Nephron (organoid): ENCODE data around the gene ZFP1.
A peak's percentile ranks its signal among the peaks of the same experiment; 100 is the strongest.

Experiments used
- H3K27ac Mint-ChIP-seq, 3 experiments: 2 replicates each; pipeline ENCODE4 v1.8.0; 2020; ENCODE audit warnings: mixed read lengths in 3 of 3, mild to moderate bottlenecking in 2 of 3, moderate library complexity in 1 of 3
- H3K27me3 Mint-ChIP-seq: 2 replicates; pipeline ENCODE4 v1.8.0; 2021; ENCODE audit warnings: low read depth, mild to moderate bottlenecking, moderate library complexity, mixed read lengths
- H3K36me3 Mint-ChIP-seq: 2 replicates; pipeline ENCODE4 v1.8.0; 2020; ENCODE audit warnings: low read depth, mixed read lengths
- H3K4me1 Mint-ChIP-seq: 2 replicates; pipeline ENCODE4 v1.8.0; 2020; ENCODE audit warnings: mixed read lengths
- H3K4me3 Mint-ChIP-seq, 3 experiments: 2 replicates each; pipeline ENCODE4 v1.8.0; 2020; ENCODE audit warnings: mild to moderate bottlenecking in 3 of 3, mixed read lengths in 3 of 3, moderate library complexity in 2 of 3
- H3K9me3 Mint-ChIP-seq: 2 replicates; pipeline ENCODE4 v1.8.0; 2020; ENCODE audit warnings: mixed read lengths
- CTCF ChIP-seq, 3 experiments: fragments of 200-600 bp; sonication (generic); IDR thresholded peaks; one replicate each; pipeline ENCODE4 v1.5.0; 2021; ENCODE audit warnings: antibody characterized with exemption in 3 of 3; ENCODE audit not compliant: unreplicated experiment in 3 of 3

Gene ZFP1

GRCh38 chr16:75138636-75139035 lies 9.7 kb upstream of the ZFP1 start:
- H3K9me3 Mint-ChIP-seq: no peaks in the 10 kb centered on the region
- H3K36me3 Mint-ChIP-seq: no peaks in the 10 kb centered on the region
- H3K27me3 Mint-ChIP-seq: no peaks in the 10 kb centered on the region
- H3K4me1 Mint-ChIP-seq: no peaks in the 10 kb centered on the region
- no peak overlapping the region for H3K4me3 Mint-ChIP-seq
- no peak overlapping the region for H3K27ac Mint-ChIP-seq
- no peak for TF ChIP-seq CTCF (IDR thresholded peaks at IDR 0.05; ENCODE audit: unreplicated experiment in 3 of 3)

- no peak overlapping the region for H3K4me3 Mint-ChIP-seq
- H3K9me3 Mint-ChIP-seq: no peaks in the 10 kb centered on the region
- TF ChIP-seq CTCF (IDR thresholded peaks at IDR 0.05; ENCODE audit: unreplicated experiment in 3 of 3): no peak
- H3K27me3 Mint-ChIP-seq: no peaks in the 10 kb centered on the region
- H3K27ac Mint-ChIP-seq: no peak overlapping the region
- H3K36me3 Mint-ChIP-seq: no peaks in the 10 kb centered on the region
- no peaks in the 10 kb centered on the region for H3K4me1 Mint-ChIP-seq
These were observed 8.8 kb upstream of the ZFP1 start for GRCh38 chr16:75139498-75139897.

- Mint-ChIP-seq H3K9me3 (peaks cover under 1% of the 10 kb centered on the region), H3K27ac (no peak overlapping the region), H3K36me3 (peaks cover 1% of the 10 kb centered on the region), H3K4me1 (peaks cover 1% of the 10 kb centered on the region), H3K4me3 (no peak overlapping the region), H3K27me3 (no peaks in the 10 kb centered on the region)
- no peak for TF ChIP-seq CTCF (IDR thresholded peaks at IDR 0.05; ENCODE audit: unreplicated experiment in 3 of 3)
These were observed 4.4 kb upstream of the ZFP1 start for GRCh38 chr16:75143941-75144340.

GRCh38 chr16:75147968-75148310 lies 385 bp upstream of the ZFP1 start:
- Mint-ChIP-seq H3K27ac (peak overlapping the region; percentile 47 to 90 (median 89)), H3K4me1 (peaks cover 5% of the 10 kb centered on the region), H3K4me3 (peak overlapping the region; percentile 84 to 97 (median 97)), H3K27me3 (no peaks in the 10 kb centered on the region), H3K9me3 (peaks cover 29% of the 10 kb centered on the region), H3K36me3 (peaks cover 37% of the 10 kb centered on the region)
- no peak for TF ChIP-seq CTCF (IDR thresholded peaks at IDR 0.05; ENCODE audit: unreplicated experiment in 3 of 3)

- TF ChIP-seq CTCF (IDR thresholded peaks at IDR 0.05; ENCODE audit: unreplicated experiment in 3 of 3): no peak
- H3K9me3 Mint-ChIP-seq: peaks cover 52% of the 10 kb centered on the region
- peak overlapping the region; percentile 32 to 77 (median 65) for H3K4me3 Mint-ChIP-seq
- peaks cover 76% of the 10 kb centered on the region for H3K36me3 Mint-ChIP-seq
- H3K27me3 Mint-ChIP-seq: no peaks in the 10 kb centered on the region
- H3K4me1 Mint-ChIP-seq: peaks cover 5% of the 10 kb centered on the region
- H3K27ac Mint-ChIP-seq: no peak overlapping the region
These were observed 3.5 kb downstream of the ZFP1 start for GRCh38 chr16:75151798-75152197.

GRCh38 chr16:75152635-75153034 lies 4.3 kb downstream of the ZFP1 start:
- Mint-ChIP-seq H3K9me3 (peaks cover 59% of the 10 kb centered on the region), H3K4me1 (peaks cover 5% of the 10 kb centered on the region), H3K4me3 (peak overlapping the region in 2 of 3 experiments; percentile 32 to 66), H3K27ac (no peak overlapping the region), H3K36me3 (peaks cover 84% of the 10 kb centered on the region), H3K27me3 (no peaks in the 10 kb centered on the region)
- no peak for TF ChIP-seq CTCF (IDR thresholded peaks at IDR 0.05; ENCODE audit: unreplicated experiment in 3 of 3)
